HEK293 (cell line): ENCODE results near the gene JMJD7.

Source experiments
- CTCF ChIP-seq: fragments of 450-650 bp; formaldehyde crosslinking; IDR thresholded peaks from 2 replicates; pipeline ENCODE4 v1.5.1; 2016; ENCODE audit warnings: missing biosample characterization, missing genetic modification characterization
- KLF10 ChIP-seq: fragments of 450-650 bp; IDR thresholded peaks from 2 replicates; pipeline ENCODE4 v1.5.1; 2018; ENCODE audit warnings: missing biosample characterization, mild to moderate bottlenecking, missing genetic modification characterization
- PRDM1 ChIP-seq: fragments of 450-650 bp; formaldehyde crosslinking; IDR thresholded peaks from 2 replicates; pipeline ENCODE4; 2016; ENCODE audit warnings: missing biosample characterization, missing genetic modification characterization
- PRDM10 ChIP-seq: fragments of 450-650 bp; formaldehyde crosslinking; IDR thresholded peaks from 2 replicates; pipeline ENCODE4 v1.5.1; 2016; ENCODE audit warnings: missing biosample characterization, missing genetic modification characterization
- YY1 ChIP-seq: fragments of 450-650 bp; formaldehyde crosslinking; IDR thresholded peaks from 2 replicates; pipeline ENCODE4 v1.5.1; 2018; ENCODE audit warnings: missing biosample characterization, missing genetic modification characterization
- ZBTB26 ChIP-seq: fragments of 450-650 bp; formaldehyde crosslinking; optimal IDR thresholded peaks from 2 replicates; pipeline ENCODE3; 2016; ENCODE audit warnings: missing biosample characterization, mild to moderate bottlenecking, missing genetic modification characterization
- ZFP37 ChIP-seq: fragments of 450-650 bp; formaldehyde crosslinking; IDR thresholded peaks from 2 replicates; pipeline ENCODE4 v1.5.1; 2016; ENCODE audit warnings: missing biosample characterization, missing genetic modification characterization
- ZNF175 ChIP-seq: fragments of 450-650 bp; formaldehyde crosslinking; IDR thresholded peaks from 2 replicates; pipeline ENCODE4 v1.5.1; 2016; ENCODE audit warnings: missing biosample characterization, missing genetic modification characterization
- ZNF248 ChIP-seq: fragments of 450-650 bp; formaldehyde crosslinking; IDR thresholded peaks from 2 replicates; pipeline ENCODE4 v1.5.1; 2017; ENCODE audit warnings: missing biosample characterization, missing genetic modification characterization
- ZNF280C ChIP-seq: fragments of 450-650 bp; formaldehyde crosslinking; IDR thresholded peaks from 2 replicates; pipeline ENCODE4 v1.5.1; 2016; ENCODE audit warnings: missing biosample characterization, missing genetic modification characterization
- ZNF544 ChIP-seq: fragments of 450-650 bp; formaldehyde crosslinking; IDR thresholded peaks from 2 replicates; pipeline ENCODE4 v1.5.0; 2017; ENCODE audit warnings: missing biosample characterization, missing genetic modification characterization
- ZNF555 ChIP-seq: fragments of 450-650 bp; formaldehyde crosslinking; conservative IDR thresholded peaks from 2 replicates; pipeline ENCODE4 v1.5.1; 2017; ENCODE audit warnings: missing biosample characterization, mild to moderate bottlenecking, missing genetic modification characterization, inconsistent platforms

GRCh38 chr15:41842229-41842628 lies 14.3 kb downstream of the JMJD7 start:
- TF ChIP-seq CTCF = no peak
- TF ChIP-seq ZBTB26 (tag by site-specific recombination) = no peak
- no peak for TF ChIP-seq ZFP37 (tag by site-specific recombination)
- TF ChIP-seq ZNF280C = no peak
- TF ChIP-seq PRDM1 (tag by site-specific recombination) = no peak
- TF ChIP-seq KLF10 (tag by site-specific recombination) = no peak
- no peak for TF ChIP-seq ZNF175
- TF ChIP-seq YY1 (tag by site-specific recombination) = no peak
- no peak for TF ChIP-seq ZNF544
- TF ChIP-seq ZNF555 = no peak
- no peak for TF ChIP-seq PRDM10 (tag by site-specific recombination)
- TF ChIP-seq ZNF248 (tag by site-specific recombination) = no peak
